ENCODE measurements around the gene SLC6A8.
"Not testable (repeated sequence)": the region's sequence is repeated elsewhere in the genome, so short reads cannot be mapped to it uniquely, and the experiment has no call there.

Gene SLC6A8

DNA sequence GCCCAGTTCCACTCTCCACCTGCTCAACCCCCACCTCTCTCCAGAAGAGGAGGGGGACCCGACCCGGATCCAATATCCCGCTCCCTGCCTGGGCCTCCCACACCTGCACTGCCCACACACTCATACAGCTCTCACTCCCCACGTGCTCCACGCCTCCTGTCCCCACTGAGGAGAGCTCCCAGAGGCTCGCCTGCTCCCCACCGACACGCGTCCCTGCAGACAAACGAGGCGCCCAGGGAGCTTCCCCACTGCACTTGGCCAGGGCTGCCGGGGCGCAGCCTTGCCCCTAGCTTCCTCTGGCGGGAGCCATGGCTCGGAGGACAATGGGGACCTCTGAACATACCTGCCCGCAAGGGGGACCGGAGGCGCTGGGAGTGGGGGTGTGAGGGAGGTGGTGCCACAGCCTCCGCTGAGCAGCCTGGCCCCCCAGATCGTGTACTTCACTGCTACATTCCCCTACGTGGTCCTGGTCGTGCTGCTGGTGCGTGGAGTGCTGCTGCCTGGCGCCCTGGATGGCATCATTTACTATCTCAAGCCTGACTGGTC, 5.0 kb downstream of the SLC6A8 start:
- DNase-seq (ENCODE audit: low read depth in 2 of 2) = no peak

DNA sequence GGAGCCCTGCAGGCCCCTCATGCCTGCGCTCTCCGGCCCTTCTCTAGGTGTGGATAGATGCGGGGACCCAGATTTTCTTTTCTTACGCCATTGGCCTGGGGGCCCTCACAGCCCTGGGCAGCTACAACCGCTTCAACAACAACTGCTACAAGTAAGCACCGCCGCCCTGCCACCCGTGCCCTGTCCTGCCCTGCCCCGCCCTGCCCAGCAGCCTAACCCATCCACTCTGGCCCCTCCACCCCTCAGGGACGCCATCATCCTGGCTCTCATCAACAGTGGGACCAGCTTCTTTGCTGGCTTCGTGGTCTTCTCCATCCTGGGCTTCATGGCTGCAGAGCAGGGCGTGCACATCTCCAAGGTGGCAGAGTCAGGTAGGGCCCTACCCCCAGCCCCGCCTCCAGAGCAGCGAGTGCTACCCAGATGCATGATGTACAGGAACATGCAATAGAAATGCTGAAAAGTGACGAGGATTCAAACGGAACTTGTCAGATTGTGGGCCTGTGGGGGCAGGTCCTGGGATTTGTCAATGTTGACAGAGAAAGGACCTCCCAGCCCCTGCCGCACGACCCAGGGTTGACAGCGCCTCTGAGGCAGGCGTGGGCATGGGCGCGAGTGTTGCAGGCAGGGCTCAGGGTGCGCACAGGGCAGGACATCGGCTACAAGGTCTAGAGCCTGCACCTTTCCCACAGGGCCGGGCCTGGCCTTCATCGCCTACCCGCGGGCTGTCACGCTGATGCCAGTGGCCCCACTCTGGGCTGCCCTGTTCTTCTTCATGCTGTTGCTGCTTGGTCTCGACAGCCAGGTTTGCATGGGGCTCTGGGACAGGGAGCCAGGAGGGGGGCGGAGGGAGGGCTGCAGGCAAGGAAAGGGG, 5.7 kb downstream of the SLC6A8 start:
- DNase-seq (ENCODE audit: low read depth in 2 of 2) = no peak

DNA sequence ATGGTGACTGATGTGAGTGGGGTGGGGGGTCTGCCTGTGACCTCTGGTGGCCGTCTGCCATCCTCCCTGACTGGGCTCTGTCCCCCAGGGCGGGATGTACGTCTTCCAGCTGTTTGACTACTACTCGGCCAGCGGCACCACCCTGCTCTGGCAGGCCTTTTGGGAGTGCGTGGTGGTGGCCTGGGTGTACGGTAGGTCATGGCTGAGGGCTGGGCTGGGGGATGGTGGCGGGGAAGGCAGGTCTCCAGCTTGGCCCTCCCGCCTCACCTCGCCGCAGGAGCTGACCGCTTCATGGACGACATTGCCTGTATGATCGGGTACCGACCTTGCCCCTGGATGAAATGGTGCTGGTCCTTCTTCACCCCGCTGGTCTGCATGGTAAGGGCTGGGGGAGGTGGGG, 6.5 kb downstream of the SLC6A8 start:
- not testable (repeated sequence) for DNase-seq (ENCODE audit: low read depth in 2 of 2)

DNA sequence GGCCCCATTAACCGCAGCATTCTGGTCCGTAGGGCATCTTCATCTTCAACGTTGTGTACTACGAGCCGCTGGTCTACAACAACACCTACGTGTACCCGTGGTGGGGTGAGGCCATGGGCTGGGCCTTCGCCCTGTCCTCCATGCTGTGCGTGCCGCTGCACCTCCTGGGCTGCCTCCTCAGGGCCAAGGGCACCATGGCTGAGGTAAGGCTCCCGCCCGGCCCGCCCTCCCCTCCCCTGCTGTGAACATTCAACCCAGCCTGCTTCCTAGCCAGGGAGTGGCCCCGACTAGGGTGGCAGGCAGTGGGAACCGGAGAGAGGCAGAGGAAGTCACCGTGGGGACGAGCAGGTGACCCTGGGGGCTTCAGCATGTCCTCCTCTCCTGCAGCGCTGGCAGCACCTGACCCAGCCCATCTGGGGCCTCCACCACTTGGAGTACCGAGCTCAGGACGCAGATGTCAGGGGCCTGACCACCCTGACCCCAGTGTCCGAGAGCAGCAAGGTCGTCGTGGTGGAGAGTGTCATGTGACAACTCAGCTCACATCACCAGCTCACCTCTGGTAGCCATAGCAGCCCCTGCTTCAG, 7.1 kb downstream of the SLC6A8 start:
- no peak for DNase-seq (ENCODE audit: low read depth in 2 of 2)

DNA sequence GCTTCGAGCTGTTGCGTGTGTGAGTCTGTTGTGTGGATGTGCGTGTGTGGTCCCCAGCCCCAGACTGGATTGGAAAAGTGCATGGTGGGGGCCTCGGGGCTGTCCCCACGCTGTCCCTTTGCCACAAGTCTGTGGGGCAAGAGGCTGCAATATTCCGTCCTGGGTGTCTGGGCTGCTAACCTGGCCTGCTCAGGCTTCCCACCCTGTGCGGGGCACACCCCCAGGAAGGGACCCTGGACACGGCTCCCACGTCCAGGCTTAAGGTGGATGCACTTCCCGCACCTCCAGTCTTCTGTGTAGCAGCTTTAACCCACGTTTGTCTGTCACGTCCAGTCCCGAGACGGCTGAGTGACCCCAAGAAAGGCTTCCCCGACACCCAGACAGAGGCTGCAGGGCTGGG, 8.4 kb downstream of the SLC6A8 start:
- no peak for DNase-seq (ENCODE audit: low read depth in 2 of 2)

DNA sequence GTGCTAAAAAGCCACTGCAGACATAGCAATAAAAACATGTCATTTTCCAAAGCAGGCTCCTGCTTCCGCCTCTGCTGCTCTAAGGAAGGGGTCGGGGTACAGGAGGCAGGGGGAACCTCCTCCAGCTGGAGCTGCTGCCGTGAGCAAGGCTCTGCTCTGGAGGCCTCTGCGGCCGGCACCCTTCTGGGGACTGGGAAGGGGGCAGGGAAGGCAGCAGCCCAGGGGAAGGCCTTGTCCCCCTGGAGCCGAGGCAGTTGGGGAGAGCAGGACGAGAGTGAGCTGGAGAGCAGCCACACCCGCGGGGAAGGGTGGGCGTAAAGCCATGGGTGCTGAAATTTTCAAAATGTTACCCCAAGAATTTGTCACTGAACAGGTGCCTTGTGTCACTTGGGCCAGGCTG, 8.8 kb downstream of the SLC6A8 start:
- not testable (repeated sequence) for DNase-seq (ENCODE audit: low read depth in 2 of 2)

DNA sequence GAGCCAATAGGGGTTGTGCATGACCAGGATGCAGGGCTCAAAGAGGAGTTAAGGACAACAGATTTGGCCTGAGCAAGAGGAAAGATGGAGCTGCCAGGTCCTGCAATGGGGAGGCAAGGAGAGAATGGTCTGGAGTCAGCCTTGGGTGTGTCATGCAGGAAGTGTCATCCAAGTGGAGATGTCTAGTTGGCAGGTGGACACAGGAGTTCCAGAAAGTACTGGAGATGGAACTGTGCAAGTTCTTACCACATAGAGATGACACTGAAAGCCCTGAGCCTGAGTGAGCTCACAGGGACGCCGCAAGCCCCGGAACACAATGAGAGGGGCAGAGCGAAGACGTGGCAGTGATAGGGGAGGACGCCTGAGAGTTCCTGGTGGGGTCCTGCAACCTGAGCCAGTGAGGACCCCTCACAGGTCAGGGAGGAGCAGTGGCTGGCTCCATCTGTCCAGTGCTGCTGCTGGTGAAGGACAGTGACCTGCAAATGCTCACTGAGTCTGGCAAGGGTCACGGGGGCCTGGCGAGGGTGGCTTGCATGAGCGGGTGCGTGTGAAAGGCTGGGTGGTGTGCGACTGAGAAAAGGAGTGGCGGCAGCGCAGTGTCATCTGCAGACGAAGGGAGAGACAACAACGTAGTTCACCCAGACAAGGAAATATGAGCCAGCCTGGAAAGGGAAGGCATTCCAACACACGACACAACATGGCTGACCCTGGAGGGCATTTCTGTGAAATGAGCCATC, 9.4 kb downstream of the SLC6A8 start:
- not testable (repeated sequence) for DNase-seq (ENCODE audit: low read depth in 2 of 2)

DNA sequence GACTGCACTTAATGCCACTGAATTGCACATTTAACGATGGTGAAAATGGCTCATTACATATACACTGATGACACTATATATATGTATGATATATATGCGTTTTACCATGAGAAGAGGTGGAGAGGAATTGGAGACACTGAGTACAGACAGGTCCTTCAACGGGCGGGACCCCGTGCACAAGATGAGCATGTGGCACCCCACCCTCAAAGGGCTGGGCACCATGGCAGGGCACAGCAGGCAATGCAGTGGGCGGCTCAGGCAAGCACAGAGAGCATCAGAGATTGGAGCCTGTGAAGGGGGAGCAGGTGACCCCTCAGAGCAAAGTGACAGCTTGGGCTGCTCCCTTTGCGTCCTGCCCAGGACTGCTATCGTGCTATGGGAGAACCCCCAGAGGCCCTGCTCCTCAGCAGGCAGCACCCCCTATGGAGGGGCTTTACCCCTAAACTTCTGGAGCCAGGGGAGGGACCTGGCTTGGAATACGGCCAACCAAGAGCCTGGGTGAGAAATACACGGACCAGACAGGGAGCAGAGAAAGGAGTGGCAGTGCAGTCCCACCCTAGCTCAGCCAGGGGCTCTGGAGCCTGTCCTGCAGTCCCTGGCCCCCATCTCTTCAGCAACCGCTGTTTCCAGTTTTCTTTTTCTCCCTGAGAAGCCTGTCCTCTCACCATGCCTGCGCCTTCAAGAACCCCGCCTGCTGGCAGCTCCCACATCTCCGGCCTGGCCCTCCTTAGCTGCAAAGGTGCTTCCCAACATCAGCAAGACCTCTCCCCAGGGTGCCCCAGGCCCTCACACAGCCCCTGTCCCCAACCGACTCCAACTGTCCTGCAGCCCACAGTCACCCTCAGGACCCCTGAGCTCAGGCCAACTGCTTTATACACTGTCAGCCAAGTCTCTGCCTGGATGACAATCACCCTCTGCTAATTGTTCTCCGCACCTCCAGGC, 10.5 kb downstream of the SLC6A8 start:
- no peak for DNase-seq (ENCODE audit: low read depth in 2 of 2)

DNA sequence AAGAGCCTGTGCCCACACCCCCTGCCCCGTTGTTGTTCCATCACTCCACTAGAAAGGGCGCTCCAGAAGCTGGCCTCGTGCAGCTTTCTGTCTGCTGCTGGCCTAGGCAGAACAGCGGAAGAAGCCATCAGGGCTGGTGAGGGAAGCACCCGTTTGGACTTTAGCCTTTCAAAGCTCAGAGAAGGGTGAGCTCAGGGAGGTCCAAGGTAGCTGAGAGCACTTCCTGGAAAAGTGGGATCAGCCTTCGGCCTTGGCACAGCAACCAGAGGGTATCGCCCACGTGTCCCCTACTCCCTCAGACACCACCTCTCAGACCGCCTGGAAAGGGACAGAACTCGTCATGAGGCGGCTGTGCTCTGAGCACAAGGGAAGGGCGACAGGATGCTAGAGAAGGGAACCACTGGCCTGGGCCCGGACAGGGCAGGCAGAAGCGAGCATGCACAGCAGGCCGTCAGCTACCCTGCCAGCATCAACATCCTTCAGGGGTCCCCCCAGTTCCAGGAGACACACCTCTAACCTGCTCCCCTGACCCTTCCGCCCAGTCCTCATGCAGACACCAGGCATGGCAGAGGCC, 11.6 kb downstream of the SLC6A8 start:
- DNase-seq (ENCODE audit: low read depth in 2 of 2) = not testable (repeated sequence)

DNA sequence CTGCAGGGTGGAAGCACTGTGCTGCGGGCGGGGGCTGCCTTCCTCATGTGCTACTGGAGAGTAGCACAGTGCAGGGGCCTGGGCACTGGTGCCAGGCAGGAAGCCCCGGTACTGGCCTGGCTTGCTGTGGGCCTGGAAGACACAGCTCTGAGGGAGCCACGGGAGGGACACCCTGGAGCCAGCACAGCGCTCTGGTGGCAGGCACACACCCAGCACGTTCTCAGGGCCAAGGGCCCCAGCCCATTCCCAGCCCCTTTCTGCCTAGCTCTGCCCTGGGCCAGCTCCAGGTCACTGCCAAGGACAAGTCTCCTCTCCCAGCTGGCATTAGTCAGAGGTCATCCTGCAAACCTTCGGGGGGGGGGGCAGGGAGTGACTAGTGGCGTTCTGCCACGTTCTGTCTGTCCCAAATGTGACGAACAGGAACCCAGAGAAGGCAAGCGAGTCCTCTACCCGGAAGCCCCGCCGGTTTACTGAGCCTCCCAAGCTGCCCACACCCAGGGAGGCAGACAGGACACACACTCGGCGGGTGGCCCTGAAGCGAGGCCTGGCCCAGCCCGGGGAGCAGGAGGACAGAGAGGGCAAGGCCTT, 12.2 kb downstream of the SLC6A8 start:
- DNase-seq (ENCODE audit: low read depth in 2 of 2) = not testable (repeated sequence)

DNA sequence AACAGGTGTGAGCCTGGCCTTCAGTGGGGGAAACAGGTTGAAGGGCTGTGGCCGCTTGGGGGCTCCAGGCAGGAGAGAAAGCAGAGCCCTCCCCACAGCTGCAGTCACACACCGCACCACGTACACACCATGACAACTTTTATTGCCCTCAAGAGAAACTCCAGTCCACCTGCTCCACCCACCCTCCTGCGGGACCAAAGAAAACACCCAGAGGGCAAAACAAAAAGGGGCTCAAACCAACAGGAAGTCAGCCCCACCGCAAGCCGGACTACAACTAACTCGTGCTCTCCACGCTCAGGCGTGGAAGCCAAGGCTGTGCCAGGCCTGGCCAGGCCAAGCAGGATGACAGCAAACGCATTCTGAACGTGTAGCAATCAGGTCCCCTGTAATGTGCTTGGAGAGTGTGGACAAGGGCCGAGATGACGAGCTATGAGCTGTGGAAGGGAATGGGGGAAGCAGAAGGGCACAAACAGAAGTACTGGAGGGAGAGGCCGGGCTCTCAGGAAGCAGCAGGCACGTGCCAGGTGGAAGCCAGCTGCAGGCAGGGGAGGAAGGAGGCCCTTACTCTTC, 12.7 kb downstream of the SLC6A8 start:
- DNase-seq (ENCODE audit: low read depth in 2 of 2) = no peak

DNA sequence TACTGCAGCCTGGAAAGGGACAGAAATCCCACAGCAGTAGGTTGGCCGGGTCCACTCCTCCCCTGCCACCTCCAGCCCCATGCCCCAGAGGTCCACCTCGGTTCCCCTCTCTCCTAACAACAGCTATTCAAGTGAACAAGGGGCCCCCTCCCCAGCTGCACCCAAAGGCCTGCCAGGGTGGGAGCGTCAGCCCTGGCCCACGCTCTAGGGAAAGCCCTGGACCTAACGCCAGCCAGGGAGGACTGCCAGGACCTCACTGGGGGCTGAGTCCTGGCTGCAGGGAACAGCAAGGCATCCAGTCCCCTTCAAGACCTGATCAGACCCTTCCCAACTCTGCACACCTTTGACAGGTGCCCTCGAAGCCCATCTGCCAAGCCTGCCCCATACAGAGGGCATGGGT, 13.2 kb downstream of the SLC6A8 start:
- DNase-seq (ENCODE audit: low read depth in 2 of 2) = no peak

DNA sequence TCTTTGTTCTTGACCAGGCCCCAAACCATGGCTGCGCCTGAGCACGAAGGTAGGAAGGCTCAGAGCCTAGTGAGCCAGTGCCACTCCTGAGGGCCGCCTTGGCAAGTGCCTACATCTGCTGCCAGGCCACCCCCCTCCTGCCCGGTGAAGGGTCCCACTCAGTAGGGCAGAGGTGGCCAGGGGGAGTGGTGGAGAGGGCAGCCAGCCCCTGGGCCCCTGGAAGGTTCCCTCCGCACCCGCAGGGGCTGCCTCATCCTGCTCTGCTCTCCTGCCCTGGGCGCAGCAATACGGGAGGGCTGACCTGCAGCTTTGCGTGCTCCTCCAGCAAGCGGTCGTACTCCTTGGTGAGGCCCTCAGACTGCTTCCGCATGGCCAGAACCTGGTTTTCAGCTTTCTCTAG, 14.0 kb downstream of the SLC6A8 start:
- DNase-seq (ENCODE audit: low read depth in 2 of 2) = no peak

DNA sequence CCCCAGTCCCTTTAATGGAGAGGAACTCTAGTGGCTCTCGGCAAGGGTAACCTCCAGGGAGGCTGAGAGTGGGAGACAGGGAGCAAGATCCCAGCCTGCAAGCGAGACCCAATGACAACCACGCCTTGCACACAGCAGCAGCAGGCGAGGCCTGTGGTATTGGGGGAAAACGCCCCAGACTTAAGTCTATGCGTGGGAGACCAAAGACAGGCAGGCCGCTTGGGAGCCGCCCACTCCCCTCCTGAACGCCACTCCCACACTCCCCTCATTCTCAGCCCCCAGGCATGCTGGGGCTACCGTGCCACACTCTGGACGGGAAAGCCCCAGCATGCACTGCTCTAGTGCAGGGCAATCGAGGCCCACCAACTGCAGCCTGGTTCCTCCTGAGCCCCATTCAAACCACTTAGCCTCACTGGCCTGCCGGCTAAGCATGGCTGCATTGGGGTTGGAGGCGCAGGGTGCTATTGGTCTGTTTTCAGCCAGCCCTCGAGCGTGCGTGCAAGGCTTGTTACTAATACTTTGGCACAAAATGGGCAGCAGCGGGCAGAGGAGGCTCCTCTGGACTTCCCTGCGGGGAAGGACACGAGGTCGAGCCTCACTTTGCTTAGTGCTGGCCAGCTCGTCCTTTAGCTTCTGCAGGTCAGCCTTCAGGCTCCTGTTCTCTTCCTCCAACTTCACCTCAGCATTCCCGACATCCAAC, 14.8 kb downstream of the SLC6A8 start:
- no peak for DNase-seq (ENCODE audit: low read depth in 2 of 2)

DNA sequence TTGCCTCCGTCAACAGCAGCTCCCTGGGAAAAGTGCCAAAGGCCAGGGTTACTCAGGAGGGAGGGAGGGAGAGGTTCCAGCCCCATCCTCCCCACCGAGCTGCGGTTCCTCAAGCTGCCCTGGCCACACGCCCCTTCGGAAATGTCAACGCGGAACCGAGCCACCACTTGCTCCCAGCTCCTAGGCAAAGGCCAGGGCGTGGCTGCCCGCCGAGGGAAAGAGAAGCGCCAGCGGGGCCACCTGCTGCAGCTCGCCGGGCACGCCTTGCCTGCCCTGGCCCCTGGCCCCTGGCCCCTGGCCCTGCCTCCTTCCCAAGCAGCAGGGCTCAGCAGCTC, 15.3 kb downstream of the SLC6A8 start:
- no peak for DNase-seq (ENCODE audit: low read depth in 2 of 2)

DNA sequence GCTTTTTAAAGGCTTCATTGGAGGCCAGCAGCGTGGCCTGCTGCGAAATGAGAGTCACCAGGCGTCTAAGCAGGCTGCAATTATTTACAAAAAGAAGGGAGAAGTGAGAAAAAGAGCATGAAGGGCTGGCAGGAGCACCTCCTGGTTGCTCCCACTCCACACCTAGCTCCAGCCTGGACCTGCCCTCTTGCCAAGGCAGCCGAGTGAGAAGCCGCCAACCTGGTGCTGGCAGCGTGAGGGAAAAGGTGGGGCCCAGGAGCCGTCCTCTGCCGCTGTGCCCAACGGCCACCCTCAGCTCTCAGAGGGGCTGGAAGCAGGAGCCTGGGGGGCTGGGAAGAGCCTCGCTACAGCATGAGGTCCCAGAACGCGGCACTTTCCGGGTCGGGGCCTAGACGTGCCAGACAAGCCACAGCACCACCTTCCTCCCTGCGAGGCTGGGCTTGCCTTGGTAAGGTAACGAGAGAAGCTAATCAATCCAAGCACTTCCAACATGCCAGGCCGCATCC, 16.3 kb downstream of the SLC6A8 start:
- no peak for DNase-seq (ENCODE audit: low read depth in 2 of 2)

DNA sequence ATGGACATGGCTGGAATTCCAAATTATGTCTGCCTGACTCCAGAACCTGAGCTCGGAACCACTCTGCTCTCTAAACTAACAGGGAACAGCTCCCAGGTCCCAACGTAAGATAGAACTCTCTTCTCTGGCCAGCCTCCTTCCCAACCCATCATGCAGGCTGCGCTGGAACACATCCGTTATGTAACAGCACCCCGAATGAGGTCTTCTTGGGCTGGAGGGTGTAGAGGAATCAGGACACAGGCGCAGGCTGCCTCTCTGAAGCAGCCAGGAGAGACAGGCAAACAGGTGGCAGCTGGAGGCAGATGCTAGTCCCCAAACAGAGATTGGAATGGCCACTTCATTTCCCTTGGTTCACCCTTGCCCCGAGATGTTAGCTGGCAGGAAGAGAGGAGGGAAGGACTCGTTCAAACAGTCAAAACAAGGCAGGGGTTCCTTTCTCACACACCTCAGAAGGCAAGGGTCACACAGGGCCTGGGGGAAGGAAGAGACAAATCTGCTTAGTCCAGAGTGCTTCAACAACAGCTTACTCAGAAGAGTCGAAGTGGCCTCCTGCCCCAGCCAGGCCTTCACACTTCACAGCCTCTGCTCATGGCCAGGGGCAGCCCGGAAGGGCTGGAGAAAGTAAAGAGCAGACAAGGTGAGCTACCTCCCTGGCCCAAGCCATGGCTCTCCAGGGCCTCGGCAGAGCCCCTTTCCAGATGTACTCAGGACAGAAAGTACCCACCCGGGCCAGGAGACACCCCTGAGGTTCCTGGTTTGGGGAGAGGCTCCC, 17.1 kb downstream of the SLC6A8 start:
- not testable (repeated sequence) for DNase-seq (ENCODE audit: low read depth in 2 of 2)

DNA sequence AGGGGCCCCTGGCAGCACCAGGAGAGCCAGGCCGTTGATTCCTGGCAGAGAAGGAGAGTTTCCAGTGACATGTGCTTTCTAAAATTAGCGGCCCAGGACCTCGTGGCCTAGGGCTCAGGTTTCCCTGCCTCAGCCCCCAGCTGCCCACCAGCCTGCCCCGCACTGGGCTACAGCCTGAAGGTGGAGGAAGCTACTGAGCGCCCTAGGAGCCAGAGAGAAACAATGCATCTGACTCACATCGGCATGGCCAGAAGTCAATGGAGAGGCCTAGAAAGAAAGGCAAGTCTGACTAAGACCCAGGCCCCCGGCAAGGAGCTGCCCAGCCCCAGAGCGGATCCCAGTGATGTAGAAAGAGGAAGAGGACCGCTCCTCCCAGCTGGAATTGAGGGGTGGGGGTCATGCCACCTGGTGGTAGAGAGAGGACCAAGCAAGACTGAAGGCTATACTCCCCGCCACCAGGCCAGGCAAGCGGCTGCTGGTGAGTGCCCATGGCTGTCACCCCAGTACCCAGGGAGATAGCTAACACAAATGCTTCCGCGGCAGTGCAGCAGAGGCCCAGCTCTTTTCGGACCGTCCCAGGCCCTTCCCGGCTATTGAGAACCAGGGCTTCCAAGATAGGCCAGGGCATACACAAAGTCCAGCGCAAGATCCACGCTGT, 17.8 kb downstream of the SLC6A8 start:
- DNase-seq (ENCODE audit: low read depth in 2 of 2) = not testable (repeated sequence)

Data from stimulated activated CD8-positive, alpha-beta memory T cell treated with anti-CD3 and anti-CD28 coated beads, Interleukin-7, amount 100 ng/mL, for 4 hours (primary cell).